Measurements from ENCODE around the gene REP15.

Gene REP15

DNA sequence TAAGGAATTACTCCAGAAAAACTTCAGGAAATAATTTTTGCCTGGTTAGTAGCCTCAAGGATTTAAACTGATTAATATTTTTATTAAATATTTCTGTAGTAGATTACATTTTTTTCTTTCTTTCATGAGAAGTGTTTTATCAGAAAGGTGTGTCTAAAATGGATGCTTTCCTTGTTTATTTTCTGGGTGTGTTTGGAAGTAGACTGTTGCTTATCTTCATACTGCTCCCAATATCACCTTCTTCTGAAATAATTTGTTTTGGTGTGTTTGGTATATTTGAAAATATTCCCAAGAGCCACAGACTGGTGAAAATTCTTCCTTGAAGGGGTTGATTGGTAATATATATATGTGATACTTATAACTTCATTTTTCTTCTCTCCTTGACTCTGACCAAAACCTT lies 10.1 kb upstream of the REP15 start:
- Histone ChIP-seq H3K4me3 (ENCODE audit: low read depth, low read length) (no peak overlapping the region), H3K4me1 (ENCODE audit: control insufficient read depth, insufficient read depth, low read length) (no peaks in the 10 kb centered on the region), H3K9me3 (ENCODE audit: control insufficient read depth, insufficient read depth, low read depth, low read length) (no peaks in the 10 kb centered on the region), H3K36me3 (ENCODE audit: control insufficient read depth in 2 of 2, insufficient read depth in 1 of 2, low read length in 2 of 2) (peaks cover 0 to 41% of the 10 kb centered on the region in 2 experiments; a peak in 2 of 3 replicates), H3K27ac (ENCODE audit: extremely low read depth, low read depth, low read length) (no peak overlapping the region)
- TF ChIP-seq ZNF830 (tag by site-specific recombination; IDR thresholded peaks at IDR 0.05; ENCODE audit: low read depth) (no peak), ZNF132 (tag by site-specific recombination; IDR thresholded peaks at IDR 0.05; ENCODE audit: borderline replicate concordance) (no peak), ZBTB20 (tag by site-specific recombination; IDR thresholded peaks at IDR 0.05) (no peak), ZNF701 (tag by site-specific recombination; IDR thresholded peaks at IDR 0.05) (no peak), ZNF629 (tag by site-specific recombination; IDR thresholded peaks at IDR 0.05) (no peak), GLIS2 (tag by site-specific recombination; IDR thresholded peaks at IDR 0.05) (no peak), TRIM28 (IDR thresholded peaks at IDR 0.05; ENCODE audit: borderline replicate concordance, low read length) (no peak), HOXD13 (CRISPR knock-in tag; IDR thresholded peaks at IDR 0.05; ENCODE audit: borderline replicate concordance) (no peak), ZNF660 (tag by site-specific recombination; IDR thresholded peaks at IDR 0.05) (no peak), ZNF555 (tag by site-specific recombination; conservative IDR thresholded peaks at IDR 0.05) (no peak), ZNF175 (tag by site-specific recombination; IDR thresholded peaks at IDR 0.05) (no peak), ZNF2 (tag by site-specific recombination; IDR thresholded peaks at IDR 0.05) (no peak), ZNF211 (tag by site-specific recombination; IDR thresholded peaks at IDR 0.05; ENCODE audit: low read depth) (no peak)
- TF ChIP-seq, protein P1, sequence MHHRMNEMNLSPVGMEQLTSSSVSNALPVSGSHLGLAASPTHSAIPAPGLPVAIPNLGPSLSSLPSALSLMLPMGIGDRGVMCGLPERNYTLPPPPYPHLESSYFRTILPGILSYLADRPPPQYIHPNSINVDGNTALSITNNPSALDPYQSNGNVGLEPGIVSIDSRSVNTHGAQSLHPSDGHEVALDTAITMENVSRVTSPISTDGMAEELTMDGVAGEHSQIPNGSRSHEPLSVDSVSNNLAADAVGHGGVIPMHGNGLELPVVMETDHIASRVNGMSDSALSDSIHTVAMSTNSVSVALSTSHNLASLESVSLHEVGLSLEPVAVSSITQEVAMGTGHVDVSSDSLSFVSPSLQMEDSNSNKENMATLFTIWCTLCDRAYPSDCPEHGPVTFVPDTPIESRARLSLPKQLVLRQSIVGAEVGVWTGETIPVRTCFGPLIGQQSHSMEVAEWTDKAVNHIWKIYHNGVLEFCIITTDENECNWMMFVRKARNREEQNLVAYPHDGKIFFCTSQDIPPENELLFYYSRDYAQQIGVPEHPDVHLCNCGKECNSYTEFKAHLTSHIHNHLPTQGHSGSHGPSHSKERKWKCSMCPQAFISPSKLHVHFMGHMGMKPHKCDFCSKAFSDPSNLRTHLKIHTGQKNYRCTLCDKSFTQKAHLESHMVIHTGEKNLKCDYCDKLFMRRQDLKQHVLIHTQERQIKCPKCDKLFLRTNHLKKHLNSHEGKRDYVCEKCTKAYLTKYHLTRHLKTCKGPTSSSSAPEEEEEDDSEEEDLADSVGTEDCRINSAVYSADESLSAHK (tag by site-specific recombination; IDR thresholded peaks at IDR 0.05), result no peak
- POLR2A ChIA-PET, result no interaction called here
- CTCF ChIA-PET, result no interaction called here

DNA sequence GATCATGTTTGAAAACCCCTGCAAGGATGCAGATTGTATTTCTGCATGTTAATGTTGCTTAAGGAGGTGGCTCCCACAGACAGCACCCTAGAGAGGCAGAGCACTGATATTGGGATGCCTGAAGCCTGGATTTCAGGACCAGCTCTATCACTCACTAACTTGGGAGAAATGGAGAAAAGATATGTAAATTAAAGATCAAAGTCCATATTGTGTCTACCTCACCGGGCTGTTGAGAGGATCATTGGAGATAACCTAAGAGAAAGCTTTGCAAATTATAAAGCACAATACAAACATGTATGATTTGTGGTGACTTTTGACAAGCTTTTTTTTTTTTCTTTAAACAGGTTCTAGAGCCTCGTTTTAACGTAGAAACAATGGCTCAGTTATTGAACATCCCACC lies 7.6 kb upstream of the REP15 start:
- no peak for TF ChIP-seq ZNF146 (tag by site-specific recombination; IDR thresholded peaks at IDR 0.05)
- TF ChIP-seq, protein P2, sequence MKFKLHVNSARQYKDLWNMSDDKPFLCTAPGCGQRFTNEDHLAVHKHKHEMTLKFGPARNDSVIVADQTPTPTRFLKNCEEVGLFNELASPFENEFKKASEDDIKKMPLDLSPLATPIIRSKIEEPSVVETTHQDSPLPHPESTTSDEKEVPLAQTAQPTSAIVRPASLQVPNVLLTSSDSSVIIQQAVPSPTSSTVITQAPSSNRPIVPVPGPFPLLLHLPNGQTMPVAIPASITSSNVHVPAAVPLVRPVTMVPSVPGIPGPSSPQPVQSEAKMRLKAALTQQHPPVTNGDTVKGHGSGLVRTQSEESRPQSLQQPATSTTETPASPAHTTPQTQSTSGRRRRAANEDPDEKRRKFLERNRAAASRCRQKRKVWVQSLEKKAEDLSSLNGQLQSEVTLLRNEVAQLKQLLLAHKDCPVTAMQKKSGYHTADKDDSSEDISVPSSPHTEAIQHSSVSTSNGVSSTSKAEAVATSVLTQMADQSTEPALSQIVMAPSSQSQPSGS (tag by site-specific recombination; IDR thresholded peaks at IDR 0.05; ENCODE audit: low read depth), result no peak
- TF ChIP-seq ZNF707 (tag by site-specific recombination; IDR thresholded peaks at IDR 0.05), result no peak
- TF ChIP-seq, protein P3, sequence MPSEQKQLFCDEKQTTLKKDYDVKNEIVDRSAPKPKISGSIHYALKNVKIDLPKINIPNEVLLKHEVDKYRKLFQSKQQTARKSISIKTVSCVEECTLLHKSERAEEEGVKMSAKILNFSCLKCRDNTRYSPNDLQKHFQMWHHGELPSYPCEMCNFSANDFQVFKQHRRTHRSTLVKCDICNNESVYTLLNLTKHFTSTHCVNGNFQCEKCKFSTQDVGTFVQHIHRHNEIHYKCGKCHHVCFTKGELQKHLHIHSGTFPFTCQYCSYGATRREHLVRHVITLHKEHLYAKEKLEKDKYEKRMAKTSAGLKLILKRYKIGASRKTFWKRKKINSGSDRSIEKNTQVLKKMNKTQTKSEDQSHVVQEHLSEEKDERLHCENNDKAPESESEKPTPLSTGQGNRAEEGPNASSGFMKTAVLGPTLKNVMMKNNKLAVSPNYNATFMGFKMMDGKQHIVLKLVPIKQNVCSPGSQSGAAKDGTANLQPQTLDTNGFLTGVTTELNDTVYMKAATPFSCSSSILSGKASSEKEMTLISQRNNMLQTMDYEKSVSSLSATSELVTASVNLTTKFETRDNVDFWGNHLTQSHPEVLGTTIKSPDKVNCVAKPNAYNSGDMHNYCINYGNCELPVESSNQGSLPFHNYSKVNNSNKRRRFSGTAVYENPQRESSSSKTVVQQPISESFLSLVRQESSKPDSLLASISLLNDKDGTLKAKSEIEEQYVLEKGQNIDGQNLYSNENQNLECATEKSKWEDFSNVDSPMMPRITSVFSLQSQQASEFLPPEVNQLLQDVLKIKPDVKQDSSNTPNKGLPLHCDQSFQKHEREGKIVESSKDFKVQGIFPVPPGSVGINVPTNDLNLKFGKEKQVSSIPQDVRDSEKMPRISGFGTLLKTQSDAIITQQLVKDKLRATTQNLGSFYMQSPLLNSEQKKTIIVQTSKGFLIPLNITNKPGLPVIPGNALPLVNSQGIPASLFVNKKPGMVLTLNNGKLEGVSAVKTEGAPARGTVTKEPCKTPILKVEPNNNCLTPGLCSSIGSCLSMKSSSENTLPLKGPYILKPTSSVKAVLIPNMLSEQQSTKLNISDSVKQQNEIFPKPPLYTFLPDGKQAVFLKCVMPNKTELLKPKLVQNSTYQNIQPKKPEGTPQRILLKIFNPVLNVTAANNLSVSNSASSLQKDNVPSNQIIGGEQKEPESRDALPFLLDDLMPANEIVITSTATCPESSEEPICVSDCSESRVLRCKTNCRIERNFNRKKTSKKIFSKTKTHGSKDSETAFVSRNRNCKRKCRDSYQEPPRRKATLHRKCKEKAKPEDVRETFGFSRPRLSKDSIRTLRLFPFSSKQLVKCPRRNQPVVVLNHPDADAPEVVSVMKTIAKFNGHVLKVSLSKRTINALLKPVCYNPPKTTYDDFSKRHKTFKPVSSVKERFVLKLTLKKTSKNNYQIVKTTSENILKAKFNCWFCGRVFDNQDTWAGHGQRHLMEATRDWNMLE (tag by site-specific recombination; conservative IDR thresholded peaks at IDR 0.05; ENCODE audit: low read depth), result no peak
- TF ChIP-seq HOXD13 (CRISPR knock-in tag; IDR thresholded peaks at IDR 0.05; ENCODE audit: borderline replicate concordance), result no peak
- no peak for TF ChIP-seq ZNF114 (tag by site-specific recombination; IDR thresholded peaks at IDR 0.05)
- no peak for TF ChIP-seq ZNF133 (tag by site-specific recombination; IDR thresholded peaks at IDR 0.05)
- TF ChIP-seq ZNF214 (tag by site-specific recombination; IDR thresholded peaks at IDR 0.05; ENCODE audit: borderline replicate concordance), result no peak
- no peak for TF ChIP-seq MEIS1 (CRISPR knock-in tag; IDR thresholded peaks at IDR 0.05; ENCODE audit: borderline replicate concordance)
- TF ChIP-seq ZNF544 (tag by site-specific recombination; IDR thresholded peaks at IDR 0.05), result no peak
- TF ChIP-seq ZNF354C (tag by site-specific recombination; IDR thresholded peaks at IDR 0.05; ENCODE audit: borderline replicate concordance, low read depth), result no peak
- Histone ChIP-seq H3K4me3 (ENCODE audit: low read depth, low read length) (no peak overlapping the region), H3K4me1 (ENCODE audit: control insufficient read depth, insufficient read depth, low read length) (no peaks in the 10 kb centered on the region), H3K36me3 (ENCODE audit: control insufficient read depth in 2 of 2, insufficient read depth in 1 of 2, low read length in 2 of 2) (peaks cover 0 to 42% of the 10 kb centered on the region in 2 experiments; a peak in 2 of 3 replicates), H3K9me3 (ENCODE audit: control insufficient read depth, insufficient read depth, low read depth, low read length) (no peaks in the 10 kb centered on the region), H3K27ac (ENCODE audit: extremely low read depth, low read depth, low read length) (no peak overlapping the region)
- ChIA-PET CTCF (interaction anchor here (0.5 to 2.8 kb wide), 6 partner anchors 11 to 1380 kb away, joined by 3 to 20 read pairs (median 5); no protein-coding TSS in a partner anchor), POLR2A (no interaction called here)

Measured in HEK293 (cell line).